Transverse colon (tissue), 3 donors: ENCODE measurements around the gene BHLHE23.

Source experiments
- EP300 ChIP-seq: sonication (generic); formaldehyde crosslinking; IDR thresholded peaks from one replicate; pipeline ENCODE4 v1.6.1; 2017; ENCODE audit warnings: antibody characterized with exemption, low read depth
- TF ChIP-seq, protein P1 (sequence below), 5 experiments: fragments of 200-600 bp in 3 of 5; fragments of 450-650 bp in 2 of 5; sonication (generic) in 3 of 5; IDR thresholded peaks; 1 replicate in 2 of 5; 2 replicates in 3 of 5; pipeline ENCODE4 v1.5.1; 2016 to 2017; ENCODE audit warnings: antibody characterized with exemption in 5 of 5, inconsistent platforms in 3 of 5, mild to moderate bottlenecking in 2 of 5, moderate library complexity in 1 of 5

- TF ChIP-seq, protein P1, sequence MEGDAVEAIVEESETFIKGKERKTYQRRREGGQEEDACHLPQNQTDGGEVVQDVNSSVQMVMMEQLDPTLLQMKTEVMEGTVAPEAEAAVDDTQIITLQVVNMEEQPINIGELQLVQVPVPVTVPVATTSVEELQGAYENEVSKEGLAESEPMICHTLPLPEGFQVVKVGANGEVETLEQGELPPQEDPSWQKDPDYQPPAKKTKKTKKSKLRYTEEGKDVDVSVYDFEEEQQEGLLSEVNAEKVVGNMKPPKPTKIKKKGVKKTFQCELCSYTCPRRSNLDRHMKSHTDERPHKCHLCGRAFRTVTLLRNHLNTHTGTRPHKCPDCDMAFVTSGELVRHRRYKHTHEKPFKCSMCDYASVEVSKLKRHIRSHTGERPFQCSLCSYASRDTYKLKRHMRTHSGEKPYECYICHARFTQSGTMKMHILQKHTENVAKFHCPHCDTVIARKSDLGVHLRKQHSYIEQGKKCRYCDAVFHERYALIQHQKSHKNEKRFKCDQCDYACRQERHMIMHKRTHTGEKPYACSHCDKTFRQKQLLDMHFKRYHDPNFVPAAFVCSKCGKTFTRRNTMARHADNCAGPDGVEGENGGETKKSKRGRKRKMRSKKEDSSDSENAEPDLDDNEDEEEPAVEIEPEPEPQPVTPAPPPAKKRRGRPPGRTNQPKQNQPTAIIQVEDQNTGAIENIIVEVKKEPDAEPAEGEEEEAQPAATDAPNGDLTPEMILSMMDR (IDR thresholded peaks at IDR 0.05), result no peak
- no peak for TF ChIP-seq EP300
Observed at GRCh38 chr20:63046841-63047240, 40.1 kb upstream of the BHLHE23 start.
